Testis (tissue), 2 donors: ENCODE data around the gene GZF1.

Experiments
- CTCF ChIP-seq, 3 experiments: fragments of 450-650 bp in 2 of 3; fragments of 200-600 bp in 1 of 3; sonication (generic) in 1 of 3; IDR thresholded peaks; one replicate each; pipeline ENCODE4 v1.5.1; 2016 to 2019; ENCODE audit warnings: antibody characterized with exemption in 3 of 3, mild to moderate bottlenecking in 2 of 3, moderate library complexity in 1 of 3
- POLR2A ChIP-seq: fragments of 450-650 bp; IDR thresholded peaks from one replicate; pipeline ENCODE4 v1.6.1; 2017; ENCODE audit warnings: antibody characterized with exemption, mild to moderate bottlenecking, moderate library complexity

- no peak for TF ChIP-seq CTCF (IDR thresholded peaks at IDR 0.05)
- no peak for TF ChIP-seq POLR2A
Observed at GRCh38 chr20:23343590-23343989, 18.4 kb upstream of the GZF1 start.
